Spleen (tissue), 11 donors: ENCODE results near the gene FAM53B. TPM values are rescaled to one million over a fixed set of nuclear protein-coding genes. Genes with fewer than 3 reads are reported as not detected.
A peak's percentile ranks its signal among the peaks of the same experiment; 100 is the strongest.

ENCODE experiments used
- DNase-seq: peaks from one replicate; pipeline ENCODE4 v3.0.0-alpha.2; 2020
- H3K27ac ChIP-seq, 8 donors: fragments of 200-600 bp; sonication (generic) in 7 of 8; 1 replicate in 4 of 8; 2 replicates in 4 of 8; pipeline versions ENCODE4 v1.5.0 to v1.8.0; 2016 to 2021; ENCODE audit warnings: inconsistent platforms in 4 of 8, mild to moderate bottlenecking in 4 of 8, moderate library complexity in 1 of 8
- H3K27me3 ChIP-seq, 7 donors: fragments of 200-600 bp; sonication (generic) in 6 of 7; replicated peaks in 1 of 7; 1 replicate in 4 of 7; 2 replicates in 3 of 7; pipeline versions ENCODE4 v1.5.0 to v1.8.0; 2016 to 2021; ENCODE audit warnings: inconsistent platforms in 3 of 7, mild to moderate bottlenecking in 1 of 7
- H3K36me3 ChIP-seq, 6 donors: fragments of 200-600 bp; sonication (generic) in 5 of 6; 1 replicate in 4 of 6; 2 replicates in 2 of 6; pipeline versions ENCODE4 v1.5.0 to v1.8.0; 2016 to 2021; ENCODE audit warnings: inconsistent platforms in 2 of 6
- H3K4me1 ChIP-seq, 6 donors: fragments of 200-600 bp; sonication (generic) in 5 of 6; 1 replicate in 3 of 6; 2 replicates in 3 of 6; pipeline versions ENCODE4 v1.5.0 to v1.8.0; 2016 to 2021; ENCODE audit warnings: inconsistent platforms in 3 of 6
- H3K4me3 ChIP-seq, 8 donors: fragments of 200-600 bp; sonication (generic) in 7 of 8; 1 replicate in 4 of 8; 2 replicates in 4 of 8; pipeline versions ENCODE4 v1.5.0 to v1.8.0; 2016 to 2021; ENCODE audit warnings: inconsistent platforms in 4 of 8, mild to moderate bottlenecking in 4 of 8, moderate library complexity in 2 of 8
- H3K9me3 ChIP-seq, 8 donors: fragments of 200-600 bp; sonication (generic) in 7 of 8; 1 replicate in 4 of 8; 2 replicates in 4 of 8; pipeline versions ENCODE4 v1.5.0 to v1.8.0; 2016 to 2021; ENCODE audit warnings: inconsistent platforms in 4 of 8
- CTCF ChIP-seq, 11 experiments: fragments of 200-600 bp in 7 of 11; fragments of 450-650 bp in 4 of 11; sonication (generic) in 4 of 11; IDR thresholded peaks in 8 of 11; conservative IDR thresholded peaks in 3 of 11; 1 replicate in 7 of 11; 2 replicates in 4 of 11; pipeline versions ENCODE4 v1.4.0 to v1.8.0; 2016 to 2021; ENCODE audit warnings: antibody characterized with exemption in 11 of 11, inconsistent platforms in 4 of 11, mild to moderate bottlenecking in 1 of 11
- POLR2A ChIP-seq, 3 donors: fragments of 450-650 bp; IDR thresholded peaks; one replicate each; pipeline ENCODE4 v1.5.1; 2017; ENCODE audit warnings: antibody characterized with exemption in 3 of 3, mild to moderate bottlenecking in 1 of 3
- POLR2AphosphoS5 ChIP-seq, 3 donors: sonication (generic); formaldehyde crosslinking; IDR thresholded peaks; one replicate each; pipeline ENCODE4 v1.5.1; 2017; ENCODE audit warnings: antibody characterized with exemption in 3 of 3
- WGBS, 5 donors: extraction: QIAGEN DNeasy Blood & Tissue Kit in 3 of 5; methylation state at CpG; one replicate each; pipeline versions ENCODE4 v1.1.5 to v1.1.7; 2013 to 2018; 5-methylcytosine and 5-hydroxymethylcytosine counted together
- intact Hi-C: fragments of 100-400 bp; cut with DNase I; formaldehyde crosslinking; loops from one replicate; pipeline ENCODE4 v1.15.0; 2023; ENCODE audit warnings: low total_unique reads
- polyA plus RNA-seq, 3 donors: library from polyadenylated mRNA; stranded (reverse); fragments of 200-250 nt; gene quantifications; one replicate each; pipeline ENCODE4 v1.2.1, GENCODE V29; 2013
- small RNA-seq, 4 donors: library from RNA; depleted of rRNA; stranded (forward); fragments of <200 nt; gene quantifications; one replicate each; pipeline ENCODE3, GENCODE V24; 2016
- total RNA-seq, 7 donors: library from RNA; depleted of rRNA in 3 of 7; stranded (reverse); fragments of >200 nt in 3 of 7; fragmentation: NEBNext Ultra II Directional in 4 of 7; extraction: Animal tissue kit (Norgen Biotek cat#: 25700) in 4 of 7; gene quantifications; one replicate each; pipeline versions ENCODE4 v1.1.0 to v1.2.1, GENCODE V29; 2016 to 2021
- donor health status: healthy with polysubstance abuse.
- donor health status: DM: no; HTN: no; CAD: no; lungs with moderate emphysema.
- donor health status: DM: no; HTN: no; CAD: no.
- donor health status: Bipolar disorder and iron deficiency.
- donor health status: healthy.
- donor health status: DM: no; HTN: no; CAD: no.
- donor health status: DM: yes; HTN: yes; CAD: no.

The FAM53B gene
- total and polyA plus RNA-seq, 10 donors = 13.3 to 94.0 (median 56.2) TPM

GRCh38 chr10:124570646-124571045 lies 173.5 kb downstream of the FAM53B start:
- DNase-seq = no peak
- no peak for TF ChIP-seq CTCF (IDR thresholded peaks at IDR 0.05 in 8 of 11, conservative IDR thresholded peaks at IDR 0.05 in 3 of 11)
- TF ChIP-seq POLR2AphosphoS5 (IDR thresholded peaks at IDR 0.05) = no peak
- TF ChIP-seq POLR2A (IDR thresholded peaks at IDR 0.05) = no peak
- WGBS, 5 donors = 76 to 89% (median 85%) methylated on average over 9 of the region's 9 CpGs

GRCh38 chr10:124569623-124570470 lies 174.3 kb downstream of the FAM53B start:
- peak overlapping the region in 2 of 8 donors; percentile 18 to 55 for H3K27ac ChIP-seq
- 60 to 71% (median 62%) methylated on average over 10 to 11 of the region's 11 CpGs for WGBS, 5 donors

More at GRCh38 chr10:124570646-124571045, 173.5 kb downstream of the FAM53B start:
- Histone ChIP-seq H3K27me3 (no peaks in the 10 kb centered on the region), H3K4me1 (peaks cover 2 to 26% (median 10%) of the 10 kb centered on the region in 6 donors), H3K9me3 (no peaks in the 10 kb centered on the region), H3K36me3 (no peaks in the 10 kb centered on the region), H3K4me3 (no peak overlapping the region), H3K27ac (no peak overlapping the region)
- intact Hi-C loops = no loop called here

More at GRCh38 chr10:124569623-124570470, 174.3 kb downstream of the FAM53B start:
- Histone ChIP-seq H3K9me3 (no peaks in the 10 kb centered on the region), H3K36me3 (no peaks in the 10 kb centered on the region), H3K27me3 (no peaks in the 10 kb centered on the region), H3K4me3 (no peak overlapping the region), H3K4me1 (peaks cover 4 to 29% (median 15%) of the 10 kb centered on the region in 6 donors)
- intact Hi-C loops = no loop called here
- TF ChIP-seq POLR2AphosphoS5 (IDR thresholded peaks at IDR 0.05) (no peak), POLR2A (IDR thresholded peaks at IDR 0.05) (no peak), CTCF (IDR thresholded peaks at IDR 0.05 in 8 of 11, conservative IDR thresholded peaks at IDR 0.05 in 3 of 11) (no peak)
- DNase-seq = peak; percentile 76

Small RNAs within 50 kb of the gene (small RNA-seq; reads per million reads assigned to genes)
- gene RF00019 = 0 reads per million in 4 donors

Other genes with a start within 250 kb of the FAM53B start
- gene EEF1AKMT2, start 47.5 kb upstream of the FAM53B start, total RNA-seq = 10 to 100 TPM; 16.1 to 27.1 (median 18.0) TPM
- gene EEF1AKMT2, start 47.5 kb upstream of the FAM53B start, polyA plus RNA-seq = 10 to 100 TPM; 15.3 to 18.2 (median 16.3) TPM
- 10 to 100 TPM; 13.5 to 18.1 (median 15.2) TPM for gene ABRAXAS2, start 57.4 kb upstream of the FAM53B start, total RNA-seq
- gene ABRAXAS2, start 57.4 kb upstream of the FAM53B start, polyA plus RNA-seq = 1 to 10 TPM; 6.1 to 7.6 (median 6.7) TPM
- gene ZRANB1, start 197.7 kb upstream of the FAM53B start, total RNA-seq = 10 to 100 TPM; 16.1 to 28.8 (median 20.3) TPM
- 1 to 10 TPM; 5.0 to 8.0 (median 5.3) TPM for gene ZRANB1, start 197.7 kb upstream of the FAM53B start, polyA plus RNA-seq